Measurements from ENCODE around the gene SYTL3.

DNA sequence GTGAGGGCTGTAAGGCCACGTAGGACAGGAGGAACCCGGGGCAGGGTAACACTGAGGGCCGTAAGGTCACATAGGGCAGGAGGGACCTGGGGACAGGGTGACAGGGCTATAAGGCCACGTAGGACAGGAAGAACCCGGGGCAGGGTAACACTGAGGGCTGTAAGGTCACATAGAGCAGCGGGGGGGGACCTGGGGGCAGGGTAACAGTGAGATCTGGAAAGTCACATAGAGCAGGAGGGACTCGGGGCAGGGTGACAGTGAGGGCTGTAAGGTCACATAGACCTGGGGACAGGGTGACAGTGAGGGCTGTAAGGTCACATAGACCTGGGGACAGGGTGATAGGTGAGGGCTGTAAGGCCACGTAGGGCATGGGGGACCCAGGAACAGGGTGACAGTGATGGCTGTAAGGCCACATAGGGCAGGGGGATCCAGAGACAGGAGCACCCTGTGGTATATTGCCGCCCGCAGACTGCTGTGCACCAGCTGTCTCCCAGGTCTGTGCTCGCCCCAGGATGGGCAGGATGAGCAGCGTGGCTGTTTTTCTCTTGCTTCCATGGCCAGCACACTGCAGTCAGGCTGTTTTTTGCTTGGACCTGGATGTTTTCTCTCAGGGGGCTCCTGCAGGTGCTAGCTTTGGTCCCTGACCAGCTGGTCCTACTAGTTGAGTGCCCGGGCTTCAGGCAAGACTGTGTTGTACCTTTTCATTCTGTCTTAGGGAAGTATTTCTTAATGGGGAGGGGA lies 55.7 kb downstream of the SYTL3 start:
- TF ChIP-seq, protein P1, sequence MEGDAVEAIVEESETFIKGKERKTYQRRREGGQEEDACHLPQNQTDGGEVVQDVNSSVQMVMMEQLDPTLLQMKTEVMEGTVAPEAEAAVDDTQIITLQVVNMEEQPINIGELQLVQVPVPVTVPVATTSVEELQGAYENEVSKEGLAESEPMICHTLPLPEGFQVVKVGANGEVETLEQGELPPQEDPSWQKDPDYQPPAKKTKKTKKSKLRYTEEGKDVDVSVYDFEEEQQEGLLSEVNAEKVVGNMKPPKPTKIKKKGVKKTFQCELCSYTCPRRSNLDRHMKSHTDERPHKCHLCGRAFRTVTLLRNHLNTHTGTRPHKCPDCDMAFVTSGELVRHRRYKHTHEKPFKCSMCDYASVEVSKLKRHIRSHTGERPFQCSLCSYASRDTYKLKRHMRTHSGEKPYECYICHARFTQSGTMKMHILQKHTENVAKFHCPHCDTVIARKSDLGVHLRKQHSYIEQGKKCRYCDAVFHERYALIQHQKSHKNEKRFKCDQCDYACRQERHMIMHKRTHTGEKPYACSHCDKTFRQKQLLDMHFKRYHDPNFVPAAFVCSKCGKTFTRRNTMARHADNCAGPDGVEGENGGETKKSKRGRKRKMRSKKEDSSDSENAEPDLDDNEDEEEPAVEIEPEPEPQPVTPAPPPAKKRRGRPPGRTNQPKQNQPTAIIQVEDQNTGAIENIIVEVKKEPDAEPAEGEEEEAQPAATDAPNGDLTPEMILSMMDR (IDR thresholded peaks at IDR 0.05 in 2 of 3, conservative IDR thresholded peaks at IDR 0.05 in 1 of 3; ENCODE audit: control insufficient read depth in 2 of 3, extremely low read depth in 1 of 3, insufficient read depth in 1 of 3, low read depth in 3 of 3, low read length in 3 of 3) = no peak
- TF ChIP-seq ESRRA (IDR thresholded peaks at IDR 0.05; ENCODE audit: low read length) (no peak), POLR2AphosphoS5 (IDR thresholded peaks at IDR 0.05; ENCODE audit: low read length) (no peak), CREB1 (IDR thresholded peaks at IDR 0.05; ENCODE audit: low read depth) (no peak)

All from GM12878 (cell line).